Liver (tissue), 9 donors: ENCODE measurements around the gene GLI1. TPM values are rescaled to one million over a fixed set of nuclear protein-coding genes. Genes with fewer than 3 reads are reported as not detected.
"Not testable (repeated sequence)": the region's sequence is repeated elsewhere in the genome, so short reads cannot be mapped to it uniquely, and the experiment has no call there.

ENCODE experiments used
- DNase-seq: peaks from one replicate; pipeline ENCODE4 v3.0.0-alpha.2; 2017; ENCODE audit warnings: low spot score
- H3K27ac ChIP-seq, 2 donors: one replicate each; pipeline ENCODE4 v1.7.0; 2013; ENCODE audit warnings: inconsistent platforms in 2 of 2, low read length in 2 of 2, control low read depth in 1 of 2, low read depth in 1 of 2, mild to moderate bottlenecking in 1 of 2
- H3K27me3 ChIP-seq, 4 donors: one replicate each; pipeline versions ENCODE4 v1.6.1 to v1.7.0; 2013; ENCODE audit warnings: low read length in 3 of 4, inconsistent platforms in 1 of 4, mild to moderate bottlenecking in 1 of 4, moderate library complexity in 1 of 4; ENCODE audit not compliant: control insufficient read depth in 4 of 4, insufficient read depth in 4 of 4
- H3K36me3 ChIP-seq, 4 donors: one replicate each; pipeline versions ENCODE4 v1.6.1 to v1.7.0; 2013; ENCODE audit warnings: low read length in 3 of 4, mild to moderate bottlenecking in 3 of 4, low read depth in 1 of 4, moderate library complexity in 1 of 4; ENCODE audit not compliant: control insufficient read depth in 4 of 4, insufficient read depth in 3 of 4
- H3K4me1 ChIP-seq, 4 donors: one replicate each; pipeline versions ENCODE4 v1.6.1 to v1.7.0; 2013; ENCODE audit warnings: low read length in 3 of 4, mild to moderate bottlenecking in 3 of 4, moderate library complexity in 1 of 4; ENCODE audit not compliant: control insufficient read depth in 4 of 4, insufficient read depth in 4 of 4
- H3K4me3 ChIP-seq, 3 donors: one replicate each; pipeline versions ENCODE4 v1.6.1 to v1.7.0; 2013; ENCODE audit warnings: low read length in 3 of 3, control low read depth in 1 of 3, low read depth in 1 of 3, mild to moderate bottlenecking in 1 of 3
- H3K9ac ChIP-seq, 2 donors: one replicate each; pipeline ENCODE4 v1.7.0; 2013; ENCODE audit warnings: low read length in 2 of 2, mild to moderate bottlenecking in 2 of 2, moderate library complexity in 2 of 2, control low read depth in 1 of 2, low read depth in 1 of 2
- H3K9me3 ChIP-seq, 4 donors: one replicate each; pipeline versions ENCODE4 v1.6.1 to v1.7.0; 2013; ENCODE audit warnings: low read length in 3 of 4; ENCODE audit not compliant: control insufficient read depth in 4 of 4
- EGR1 ChIP-seq, 2 donors: IDR thresholded peaks; 2 replicates each; pipeline ENCODE4 v1.6.1; 2016 to 2018; ENCODE audit warnings: antibody characterized with exemption in 2 of 2, low read depth in 2 of 2
- FOXA1 ChIP-seq: IDR thresholded peaks from 2 replicates; pipeline ENCODE4 v1.6.1; 2016; ENCODE audit warnings: antibody characterized with exemption
- FOXA2 ChIP-seq: IDR thresholded peaks from 2 replicates; pipeline ENCODE4 v1.6.1; 2016; ENCODE audit warnings: antibody characterized with exemption
- GABPA ChIP-seq, 2 donors: IDR thresholded peaks in 1 of 2; conservative IDR thresholded peaks in 1 of 2; 2 replicates each; pipeline ENCODE4 v1.6.1; 2016; ENCODE audit warnings: antibody characterized with exemption in 2 of 2, mild to moderate bottlenecking in 1 of 2, moderate library complexity in 1 of 2
- HNF4A ChIP-seq, 2 donors: conservative IDR thresholded peaks; 2 replicates each; pipeline ENCODE4 v1.6.1; 2016; ENCODE audit warnings: antibody characterized with exemption in 2 of 2, mild to moderate bottlenecking in 2 of 2
- HNF4G ChIP-seq: IDR thresholded peaks from 2 replicates; pipeline ENCODE4 v1.6.1; 2016; ENCODE audit warnings: antibody characterized with exemption
- JUND ChIP-seq, 2 donors: IDR thresholded peaks; 2 replicates each; pipeline ENCODE4 v1.6.1; 2016; ENCODE audit warnings: antibody characterized with exemption in 2 of 2
- NR2F2 ChIP-seq: IDR thresholded peaks from 2 replicates; pipeline ENCODE4 v1.6.1; 2016; ENCODE audit warnings: antibody characterized with exemption
- RAD21 ChIP-seq, 2 donors: IDR thresholded peaks; 2 replicates each; pipeline ENCODE4 v1.6.1; 2016; ENCODE audit warnings: antibody characterized with exemption in 2 of 2, mild to moderate bottlenecking in 2 of 2
- RXRA ChIP-seq, 2 donors: IDR thresholded peaks; 2 replicates each; pipeline ENCODE4 v1.6.1; 2017 to 2018; ENCODE audit warnings: antibody characterized with exemption in 2 of 2, mild to moderate bottlenecking in 1 of 2
- SP1 ChIP-seq: IDR thresholded peaks from 2 replicates; pipeline ENCODE4 v1.6.1; 2018; ENCODE audit warnings: antibody characterized with exemption, mild to moderate bottlenecking
- TAF1 ChIP-seq: conservative IDR thresholded peaks from 2 replicates; pipeline ENCODE4 v1.6.1; 2016; ENCODE audit warnings: antibody characterized with exemption, mild to moderate bottlenecking
- YY1 ChIP-seq: IDR thresholded peaks from 2 replicates; pipeline ENCODE4 v1.6.1; 2016; ENCODE audit warnings: antibody characterized with exemption, mild to moderate bottlenecking
- WGBS: extraction: QIAGEN DNeasy Blood & Tissue Kit; methylation state at CpG from one replicate; pipeline ENCODE4 v1.1.7; 2013; 5-methylcytosine and 5-hydroxymethylcytosine counted together
- polyA plus RNA-seq, 2 donors: library from polyadenylated mRNA; stranded (reverse) in 1 of 2; unstranded in 1 of 2; fragments of 200-250 nt in 1 of 2; fragments of >200 nt in 1 of 2; fragmentation: Nextera tagmentation in 1 of 2; extraction: Ambion mirVana in 1 of 2; gene quantifications; one replicate each; pipeline versions ENCODE4 v1.2.1 to v1.2.3, GENCODE V29; 2013 to 2015
- total RNA-seq, 2 donors: library from RNA; depleted of rRNA; stranded (reverse); fragments of >200 nt; gene quantifications; one replicate each; pipeline ENCODE4 v1.2.3, GENCODE V29; 2014
- TF ChIP-seq, protein P1 (sequence below): IDR thresholded peaks from 2 replicates; pipeline ENCODE4 v1.6.1; 2016; ENCODE audit warnings: antibody characterized with exemption
- TF ChIP-seq, protein P2 (sequence below): fragments of 150-350 bp; IDR thresholded peaks from 2 replicates; pipeline ENCODE4 v1.5.1; 2017; ENCODE audit warnings: improper control_type of control experiment, low read depth, low read length; ENCODE audit not compliant: missing input control
- TF ChIP-seq, protein P3 (sequence below): IDR thresholded peaks from 2 replicates; pipeline ENCODE4 v1.6.1; 2016; ENCODE audit warnings: antibody characterized with exemption, mild to moderate bottlenecking
- TF ChIP-seq, protein P4 (sequence below): IDR thresholded peaks from 2 replicates; pipeline ENCODE4 v1.6.1; 2016; ENCODE audit warnings: antibody characterized with exemption
- TF ChIP-seq, protein P5 (sequence below): IDR thresholded peaks from 2 replicates; pipeline ENCODE4 v1.6.1; 2016; ENCODE audit warnings: antibody characterized with exemption
- donor health status: healthy.
- donor health status: healthy.
- donor health status: healthy.
- donor health status: healthy.
- donor health status: healthy.

The GLI1 gene
- total and polyA plus RNA-seq, 4 donors = 0.09 to 0.44 (median 0.24) TPM

DNA sequence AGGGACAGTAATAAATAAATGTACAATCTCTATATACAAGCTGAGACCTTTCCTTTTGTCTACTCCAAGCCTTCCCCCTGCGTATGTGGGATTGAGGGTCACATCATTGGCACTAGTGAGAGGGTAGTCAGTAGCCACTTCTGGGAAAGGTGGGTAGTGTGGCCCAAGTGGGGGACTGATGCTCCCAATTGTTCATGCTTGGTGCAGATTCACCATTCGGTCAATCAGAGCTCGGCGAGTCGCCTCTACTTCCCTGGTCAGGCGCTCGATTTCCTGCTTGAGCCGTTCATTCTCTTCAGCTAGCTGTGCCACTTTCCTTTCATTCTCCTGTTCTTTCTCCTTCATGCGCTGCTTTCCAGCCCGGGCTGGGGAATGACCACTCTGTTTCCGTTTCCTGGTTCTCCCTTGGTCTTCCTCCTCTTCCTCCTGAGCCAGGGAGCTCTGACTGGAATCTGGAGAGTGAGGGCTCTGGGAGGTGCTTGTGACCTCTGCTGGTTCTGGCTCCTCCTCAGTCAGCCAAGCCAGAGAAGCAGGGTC lies 57.1 kb downstream of the GLI1 start:
- no peak for DNase-seq
- peaks cover 4 to 32% (median 18%) of the 10 kb centered on the region in 4 donors for H3K4me1 ChIP-seq
- TF ChIP-seq HNF4G = no peak
- TF ChIP-seq JUND (IDR thresholded peaks at IDR 0.05) = no peak
- no peak for TF ChIP-seq YY1
- no peak for TF ChIP-seq RAD21 (IDR thresholded peaks at IDR 0.05)
- TF ChIP-seq SP1 = no peak
- TF ChIP-seq, protein P1, sequence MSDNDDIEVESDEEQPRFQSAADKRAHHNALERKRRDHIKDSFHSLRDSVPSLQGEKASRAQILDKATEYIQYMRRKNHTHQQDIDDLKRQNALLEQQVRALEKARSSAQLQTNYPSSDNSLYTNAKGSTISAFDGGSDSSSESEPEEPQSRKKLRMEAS = no peak
- no peak for TF ChIP-seq TAF1
- H3K27me3 ChIP-seq = no peaks in the 10 kb centered on the region
- H3K9me3 ChIP-seq = no peaks in the 10 kb centered on the region
- H3K4me3 ChIP-seq = no peak overlapping the region
- no peak overlapping the region for H3K27ac ChIP-seq
- no peak overlapping the region for H3K9ac ChIP-seq
- peaks cover 5 to 53% (median 48%) of the 10 kb centered on the region in 4 donors for H3K36me3 ChIP-seq
- WGBS = 85% methylated on average over 11 of the region's 11 CpGs

DNA sequence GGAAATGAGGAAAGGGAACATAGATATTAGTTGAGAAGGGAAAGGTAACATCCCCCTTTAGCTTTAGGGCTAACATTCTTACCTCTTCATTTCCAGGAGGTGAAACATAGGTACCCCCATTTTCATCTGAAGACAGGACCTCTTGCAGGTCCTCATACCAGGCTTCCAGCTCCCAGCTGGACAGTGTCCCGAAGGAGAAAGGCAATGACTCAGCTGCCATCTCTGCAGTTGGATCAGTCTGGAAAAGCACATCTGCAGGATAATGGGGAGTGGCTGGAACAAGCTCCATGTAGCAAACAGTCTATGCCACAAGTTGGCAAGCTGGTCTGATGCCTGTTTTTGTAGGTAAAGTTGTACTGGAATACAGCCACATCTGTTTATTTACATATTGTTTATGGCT lies 57.6 kb downstream of the GLI1 start:
- TF ChIP-seq, protein P2, sequence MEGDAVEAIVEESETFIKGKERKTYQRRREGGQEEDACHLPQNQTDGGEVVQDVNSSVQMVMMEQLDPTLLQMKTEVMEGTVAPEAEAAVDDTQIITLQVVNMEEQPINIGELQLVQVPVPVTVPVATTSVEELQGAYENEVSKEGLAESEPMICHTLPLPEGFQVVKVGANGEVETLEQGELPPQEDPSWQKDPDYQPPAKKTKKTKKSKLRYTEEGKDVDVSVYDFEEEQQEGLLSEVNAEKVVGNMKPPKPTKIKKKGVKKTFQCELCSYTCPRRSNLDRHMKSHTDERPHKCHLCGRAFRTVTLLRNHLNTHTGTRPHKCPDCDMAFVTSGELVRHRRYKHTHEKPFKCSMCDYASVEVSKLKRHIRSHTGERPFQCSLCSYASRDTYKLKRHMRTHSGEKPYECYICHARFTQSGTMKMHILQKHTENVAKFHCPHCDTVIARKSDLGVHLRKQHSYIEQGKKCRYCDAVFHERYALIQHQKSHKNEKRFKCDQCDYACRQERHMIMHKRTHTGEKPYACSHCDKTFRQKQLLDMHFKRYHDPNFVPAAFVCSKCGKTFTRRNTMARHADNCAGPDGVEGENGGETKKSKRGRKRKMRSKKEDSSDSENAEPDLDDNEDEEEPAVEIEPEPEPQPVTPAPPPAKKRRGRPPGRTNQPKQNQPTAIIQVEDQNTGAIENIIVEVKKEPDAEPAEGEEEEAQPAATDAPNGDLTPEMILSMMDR = no peak
- no peak for TF ChIP-seq GABPA (IDR thresholded peaks at IDR 0.05 in 1 of 2, conservative IDR thresholded peaks at IDR 0.05 in 1 of 2)
- TF ChIP-seq RXRA (IDR thresholded peaks at IDR 0.05) = no peak
- TF ChIP-seq JUND (IDR thresholded peaks at IDR 0.05) = no peak
- TF ChIP-seq, protein P3, sequence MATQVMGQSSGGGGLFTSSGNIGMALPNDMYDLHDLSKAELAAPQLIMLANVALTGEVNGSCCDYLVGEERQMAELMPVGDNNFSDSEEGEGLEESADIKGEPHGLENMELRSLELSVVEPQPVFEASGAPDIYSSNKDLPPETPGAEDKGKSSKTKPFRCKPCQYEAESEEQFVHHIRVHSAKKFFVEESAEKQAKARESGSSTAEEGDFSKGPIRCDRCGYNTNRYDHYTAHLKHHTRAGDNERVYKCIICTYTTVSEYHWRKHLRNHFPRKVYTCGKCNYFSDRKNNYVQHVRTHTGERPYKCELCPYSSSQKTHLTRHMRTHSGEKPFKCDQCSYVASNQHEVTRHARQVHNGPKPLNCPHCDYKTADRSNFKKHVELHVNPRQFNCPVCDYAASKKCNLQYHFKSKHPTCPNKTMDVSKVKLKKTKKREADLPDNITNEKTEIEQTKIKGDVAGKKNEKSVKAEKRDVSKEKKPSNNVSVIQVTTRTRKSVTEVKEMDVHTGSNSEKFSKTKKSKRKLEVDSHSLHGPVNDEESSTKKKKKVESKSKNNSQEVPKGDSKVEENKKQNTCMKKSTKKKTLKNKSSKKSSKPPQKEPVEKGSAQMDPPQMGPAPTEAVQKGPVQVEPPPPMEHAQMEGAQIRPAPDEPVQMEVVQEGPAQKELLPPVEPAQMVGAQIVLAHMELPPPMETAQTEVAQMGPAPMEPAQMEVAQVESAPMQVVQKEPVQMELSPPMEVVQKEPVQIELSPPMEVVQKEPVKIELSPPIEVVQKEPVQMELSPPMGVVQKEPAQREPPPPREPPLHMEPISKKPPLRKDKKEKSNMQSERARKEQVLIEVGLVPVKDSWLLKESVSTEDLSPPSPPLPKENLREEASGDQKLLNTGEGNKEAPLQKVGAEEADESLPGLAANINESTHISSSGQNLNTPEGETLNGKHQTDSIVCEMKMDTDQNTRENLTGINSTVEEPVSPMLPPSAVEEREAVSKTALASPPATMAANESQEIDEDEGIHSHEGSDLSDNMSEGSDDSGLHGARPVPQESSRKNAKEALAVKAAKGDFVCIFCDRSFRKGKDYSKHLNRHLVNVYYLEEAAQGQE = no peak
- no peak for TF ChIP-seq RAD21 (IDR thresholded peaks at IDR 0.05)
- no peak for TF ChIP-seq SP1
- TF ChIP-seq EGR1 (IDR thresholded peaks at IDR 0.05; ENCODE audit: low read depth in 2 of 2) = no peak
- no peak for TF ChIP-seq FOXA2
- TF ChIP-seq HNF4G = no peak
- TF ChIP-seq HNF4A (conservative IDR thresholded peaks at IDR 0.05) = no peak
- TF ChIP-seq, protein P4, sequence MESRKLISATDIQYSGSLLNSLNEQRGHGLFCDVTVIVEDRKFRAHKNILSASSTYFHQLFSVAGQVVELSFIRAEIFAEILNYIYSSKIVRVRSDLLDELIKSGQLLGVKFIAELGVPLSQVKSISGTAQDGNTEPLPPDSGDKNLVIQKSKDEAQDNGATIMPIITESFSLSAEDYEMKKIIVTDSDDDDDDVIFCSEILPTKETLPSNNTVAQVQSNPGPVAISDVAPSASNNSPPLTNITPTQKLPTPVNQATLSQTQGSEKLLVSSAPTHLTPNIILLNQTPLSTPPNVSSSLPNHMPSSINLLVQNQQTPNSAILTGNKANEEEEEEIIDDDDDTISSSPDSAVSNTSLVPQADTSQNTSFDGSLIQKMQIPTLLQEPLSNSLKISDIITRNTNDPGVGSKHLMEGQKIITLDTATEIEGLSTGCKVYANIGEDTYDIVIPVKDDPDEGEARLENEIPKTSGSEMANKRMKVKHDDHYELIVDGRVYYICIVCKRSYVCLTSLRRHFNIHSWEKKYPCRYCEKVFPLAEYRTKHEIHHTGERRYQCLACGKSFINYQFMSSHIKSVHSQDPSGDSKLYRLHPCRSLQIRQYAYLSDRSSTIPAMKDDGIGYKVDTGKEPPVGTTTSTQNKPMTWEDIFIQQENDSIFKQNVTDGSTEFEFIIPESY = no peak
- TF ChIP-seq TAF1 = no peak
- TF ChIP-seq, protein P1 = no peak
- no peak for TF ChIP-seq FOXA1
- TF ChIP-seq NR2F2 = no peak
- TF ChIP-seq YY1 = no peak
- TF ChIP-seq, protein P5, sequence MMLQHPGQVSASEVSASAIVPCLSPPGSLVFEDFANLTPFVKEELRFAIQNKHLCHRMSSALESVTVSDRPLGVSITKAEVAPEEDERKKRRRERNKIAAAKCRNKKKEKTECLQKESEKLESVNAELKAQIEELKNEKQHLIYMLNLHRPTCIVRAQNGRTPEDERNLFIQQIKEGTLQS = no peak
- Histone ChIP-seq H3K27me3 (no peaks in the 10 kb centered on the region), H3K9ac (no peak overlapping the region), H3K9me3 (no peaks in the 10 kb centered on the region), H3K27ac (no peak overlapping the region), H3K36me3 (peaks cover 5 to 48% (median 43%) of the 10 kb centered on the region in 4 donors), H3K4me3 (no peak overlapping the region), H3K4me1 (peaks cover 4 to 37% (median 19%) of the 10 kb centered on the region in 4 donors)
- no peak for DNase-seq
- 56% methylated on average over 1 of the region's 1 CpG for WGBS

DNA sequence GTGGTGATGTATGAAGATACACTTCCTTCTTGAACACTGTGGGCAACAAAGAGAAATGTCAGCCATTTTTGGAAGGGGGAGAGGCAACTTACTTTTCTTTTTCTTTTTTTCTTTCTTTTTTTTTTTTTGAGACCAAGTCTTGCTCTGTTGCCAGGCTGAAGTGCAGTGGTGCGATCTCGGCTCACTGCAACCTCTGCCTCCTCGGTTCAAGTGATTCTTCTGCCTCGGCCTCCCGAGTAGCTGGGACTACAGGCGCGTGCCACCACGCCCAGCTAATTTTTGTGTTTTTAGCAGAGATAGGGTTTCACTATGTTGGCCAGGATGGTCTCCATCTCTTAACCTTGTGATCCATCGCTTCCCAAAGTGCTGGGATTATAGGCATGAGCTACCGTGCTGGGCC lies 58.1 kb downstream of the GLI1 start:
- not testable (repeated sequence) for H3K4me3 ChIP-seq, H3K9ac ChIP-seq, H3K9me3 ChIP-seq, H3K27me3 ChIP-seq, H3K27ac ChIP-seq, DNase-seq
- Histone ChIP-seq H3K4me1 (peaks cover 4 to 38% (median 19%) of the 10 kb centered on the region in 4 donors), H3K36me3 (peaks cover 3 to 43% (median 40%) of the 10 kb centered on the region in 4 donors)
- whole genome bisulfite sequencing = 93% methylated on average over 10 of the region's 10 CpGs
